ENCODE data around the gene RSBN1L.
"Not testable (repeated sequence)": the region's sequence is repeated elsewhere in the genome, so short reads cannot be mapped to it uniquely, and the experiment has no call there.

RSBN1L gene

DNA sequence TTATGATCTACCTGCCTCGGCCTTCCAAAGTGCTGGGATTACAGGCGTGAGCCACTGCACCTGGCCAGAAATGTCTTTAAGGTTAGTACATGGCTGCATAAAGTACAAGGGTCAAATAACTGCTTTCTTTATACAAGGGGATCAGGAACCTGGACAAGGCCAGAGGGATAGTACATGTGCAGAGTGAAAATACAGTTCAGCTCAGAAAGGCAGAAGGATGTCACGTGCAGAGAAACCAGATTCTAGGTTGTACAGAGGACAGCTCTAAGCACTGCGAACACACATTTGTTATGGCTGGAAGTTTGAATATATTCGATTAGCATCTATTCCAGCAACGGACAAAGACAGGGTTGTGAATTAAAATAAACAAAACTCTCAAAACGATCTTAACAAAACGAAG is 6.0 kb upstream of the RSBN1L start:
- DNase-seq: no peak

DNA sequence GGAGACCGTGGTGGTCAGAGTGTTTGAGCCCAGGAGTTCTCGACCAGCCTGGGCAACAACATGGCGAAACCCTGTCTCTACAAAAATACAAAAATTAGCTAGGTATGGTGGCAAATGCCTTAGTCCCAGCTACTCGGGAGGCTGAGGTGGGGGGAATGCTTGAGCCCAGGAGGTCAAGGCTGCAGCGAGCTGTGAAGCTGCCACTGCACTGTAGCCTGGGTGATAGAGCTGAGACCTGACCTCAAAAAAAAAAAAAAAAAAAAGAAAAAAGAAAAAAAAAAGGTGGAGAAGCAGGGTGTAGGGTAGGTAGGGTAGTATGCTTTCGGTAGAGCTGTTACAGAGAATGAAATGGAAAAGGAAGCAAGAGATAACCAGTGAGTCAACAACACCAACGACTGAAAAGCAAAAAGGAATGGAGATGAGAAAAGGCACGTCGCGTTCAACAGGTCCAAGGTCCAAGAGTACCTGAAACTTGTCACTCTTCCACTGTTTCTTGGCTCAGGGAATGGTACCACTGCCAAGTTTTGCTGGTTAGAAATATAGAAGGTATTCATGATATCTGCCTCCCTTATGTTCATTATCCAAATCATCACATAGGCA is 4.3 kb upstream of the RSBN1L start:
- DNase-seq: no peak

- DNase-seq: no peak
These were observed 2.3 kb upstream of the RSBN1L start for GRCh38 chr7:77693830-77694583.

GRCh38 chr7:77696643-77697534 is 630 bp downstream of the RSBN1L start:
- DNase-seq: peak; percentile 33

DNA sequence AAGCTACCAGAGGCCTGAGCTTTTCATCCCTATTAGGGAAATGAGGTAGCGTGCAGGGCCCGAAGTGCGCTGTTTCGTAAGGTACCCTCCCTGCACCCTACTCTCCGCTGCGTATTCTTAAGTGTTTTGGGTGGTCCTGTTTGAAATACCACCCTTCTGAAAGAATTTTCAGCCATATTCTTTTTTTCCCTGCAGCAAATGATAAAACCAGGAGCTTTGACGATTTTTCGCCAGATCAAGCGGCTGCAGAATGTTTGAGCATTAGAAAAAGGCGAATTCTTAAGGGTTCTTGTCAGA is 1.2 kb downstream of the RSBN1L start:
- no peak for DNase-seq

- no peak for DNase-seq
These were observed 1.9 kb downstream of the RSBN1L start for GRCh38 chr7:77698042-77698625.

- no peak for DNase-seq
These were observed 2.8 kb downstream of the RSBN1L start for GRCh38 chr7:77699056-77699455.

DNA sequence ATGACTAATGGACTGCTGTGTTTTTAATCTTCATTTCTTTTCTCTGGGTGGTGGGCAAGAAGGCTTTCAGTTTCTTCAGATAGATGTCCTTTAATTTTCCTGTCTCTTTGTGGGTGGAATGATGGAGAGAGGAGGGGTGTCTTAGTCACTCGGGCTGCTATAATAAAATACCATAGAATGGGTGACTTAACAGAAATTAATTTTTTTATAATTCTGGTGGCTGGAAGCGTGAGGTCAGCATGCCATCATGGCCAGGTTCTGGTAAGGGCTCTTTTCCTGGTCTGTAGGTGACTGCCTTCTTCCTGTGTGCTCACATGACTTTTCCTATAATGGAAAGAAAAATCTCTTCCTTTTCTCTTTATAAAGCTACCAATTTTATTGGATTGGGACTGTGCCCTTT is 6.3 kb downstream of the RSBN1L start:
- DNase-seq: no peak

DNA sequence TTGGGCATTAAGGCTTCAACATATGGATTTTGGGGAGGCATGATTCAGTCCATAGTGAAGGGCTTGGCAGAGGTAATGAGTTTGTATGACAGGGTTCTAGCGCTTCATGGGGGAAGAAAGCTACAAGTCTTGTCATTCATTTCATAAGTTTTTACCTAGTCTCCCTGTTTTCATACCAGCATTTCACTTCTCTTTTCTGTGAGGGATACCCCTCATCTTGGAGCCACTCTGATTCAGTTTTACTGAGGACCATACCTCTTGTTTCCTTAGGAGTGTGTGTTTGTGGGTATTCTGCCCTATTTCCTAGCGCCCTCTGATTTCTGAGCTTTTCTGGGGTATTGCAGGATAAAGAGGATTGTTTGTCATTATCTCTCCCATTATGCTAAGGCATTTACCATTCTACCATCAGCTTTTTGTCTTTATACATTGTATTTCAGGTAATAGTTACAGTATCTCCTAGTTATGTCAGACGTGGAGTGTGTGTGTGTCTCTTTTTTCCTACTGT is 6.8 kb downstream of the RSBN1L start:
- DNase-seq: no peak

GRCh38 chr7:77703669-77704068 is 7.4 kb downstream of the RSBN1L start:
- DNase-seq: not testable (repeated sequence)

DNA sequence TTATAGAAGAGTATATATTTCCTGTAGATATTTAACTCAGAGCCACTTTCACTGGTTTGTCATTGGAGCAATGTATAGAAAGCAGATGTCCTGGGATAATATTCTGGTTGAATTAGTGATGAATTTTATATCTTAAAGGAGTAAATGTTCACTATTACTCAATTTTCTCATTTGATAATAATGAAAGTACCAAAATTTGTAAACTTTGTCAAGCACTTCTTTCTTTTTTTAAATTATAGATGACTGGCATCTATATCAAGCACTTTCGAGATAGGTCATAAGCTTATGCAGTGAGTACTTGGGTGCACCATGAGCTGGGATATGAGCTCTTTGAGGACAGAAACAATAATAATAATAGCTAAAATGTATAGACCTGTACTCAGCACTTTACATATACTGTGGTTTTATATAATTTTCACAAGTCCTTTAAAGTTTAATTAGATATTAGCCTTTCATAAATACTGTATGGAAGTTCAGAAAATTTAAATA is 11.3 kb downstream of the RSBN1L start:
- DNase-seq: no peak

GRCh38 chr7:77710067-77710466 is 13.8 kb downstream of the RSBN1L start:
- no peak for DNase-seq

DNA sequence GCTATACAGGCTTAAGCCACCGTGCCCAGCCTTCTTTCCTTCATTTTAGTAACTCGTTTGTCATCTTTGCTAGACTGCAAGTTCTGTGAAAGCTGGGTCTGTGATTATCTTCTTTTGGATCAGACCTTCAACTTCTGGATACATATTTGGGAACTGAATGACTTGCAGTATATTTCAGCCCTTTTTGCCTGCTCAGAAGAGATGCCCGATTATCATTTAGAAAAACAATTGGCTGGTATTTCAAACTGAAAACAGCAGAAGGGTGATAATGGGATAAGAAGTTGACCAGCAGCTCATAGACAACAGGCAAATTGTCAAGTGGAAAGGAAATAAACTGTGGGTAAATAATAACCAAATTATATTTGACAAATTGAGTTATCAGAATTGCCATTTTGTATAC is 14.6 kb downstream of the RSBN1L start:
- no peak for DNase-seq

DNA sequence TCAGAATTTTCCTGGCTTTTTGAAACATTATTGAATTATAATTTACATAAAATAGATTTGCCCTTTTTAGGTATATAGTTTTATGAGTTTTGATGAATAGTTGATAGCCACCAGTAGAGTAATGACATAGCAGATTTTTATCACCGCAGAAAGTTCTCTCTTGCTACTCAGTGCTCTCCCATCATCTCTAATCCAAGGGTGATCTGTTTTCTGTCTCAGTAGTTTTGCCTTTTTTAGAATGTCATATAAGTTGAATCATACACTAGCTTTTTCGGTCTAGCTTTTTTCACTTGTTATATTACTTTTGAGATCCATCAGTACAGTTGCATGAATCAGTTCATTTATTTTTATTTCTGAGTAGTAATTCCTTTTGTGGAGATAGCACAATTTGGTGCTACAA is 17.9 kb downstream of the RSBN1L start:
- DNase-seq: no peak

DNA sequence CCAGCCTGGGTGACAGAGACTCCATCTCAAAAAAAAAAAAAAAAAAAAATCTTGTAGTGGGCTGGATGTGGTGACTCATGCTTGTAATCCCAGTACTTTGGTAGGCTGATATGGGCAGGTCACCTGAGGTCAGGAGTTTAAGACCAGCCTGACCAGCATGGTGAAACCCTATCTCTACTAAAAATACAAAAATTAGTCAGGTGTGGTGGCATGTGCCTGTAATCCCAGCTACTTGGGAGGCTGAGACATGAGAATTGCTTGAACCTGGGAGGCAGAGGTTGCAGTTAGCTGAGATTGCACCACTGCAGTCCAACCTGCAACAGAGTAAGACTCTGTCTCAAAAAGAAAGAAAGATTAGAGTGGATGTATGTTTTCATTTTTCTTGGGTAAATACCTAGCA is 18.7 kb downstream of the RSBN1L start:
- DNase-seq: not testable (repeated sequence)

- no peak for DNase-seq
These were observed 20.5 kb downstream of the RSBN1L start for GRCh38 chr7:77716804-77717203.

DNA sequence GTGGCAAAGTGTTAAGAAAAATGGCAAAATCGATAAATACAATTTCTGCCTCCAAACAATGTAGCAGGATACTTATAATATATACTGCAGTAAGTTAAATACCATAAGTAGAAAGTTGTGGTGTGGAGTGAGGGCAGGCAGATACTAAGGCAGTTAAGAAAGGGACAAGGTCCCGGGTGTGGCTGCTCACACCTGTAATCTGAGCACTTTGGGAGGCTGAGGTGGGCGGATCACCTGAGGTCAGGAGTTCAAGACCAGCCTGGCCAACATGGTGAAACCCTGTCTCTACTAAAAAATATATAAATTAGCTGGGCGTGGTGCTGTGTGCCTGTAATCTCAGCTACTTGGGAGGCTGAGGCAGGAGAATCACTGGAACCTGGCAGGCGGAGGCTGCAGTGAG is 21.3 kb downstream of the RSBN1L start:
- not testable (repeated sequence) for DNase-seq

DNA sequence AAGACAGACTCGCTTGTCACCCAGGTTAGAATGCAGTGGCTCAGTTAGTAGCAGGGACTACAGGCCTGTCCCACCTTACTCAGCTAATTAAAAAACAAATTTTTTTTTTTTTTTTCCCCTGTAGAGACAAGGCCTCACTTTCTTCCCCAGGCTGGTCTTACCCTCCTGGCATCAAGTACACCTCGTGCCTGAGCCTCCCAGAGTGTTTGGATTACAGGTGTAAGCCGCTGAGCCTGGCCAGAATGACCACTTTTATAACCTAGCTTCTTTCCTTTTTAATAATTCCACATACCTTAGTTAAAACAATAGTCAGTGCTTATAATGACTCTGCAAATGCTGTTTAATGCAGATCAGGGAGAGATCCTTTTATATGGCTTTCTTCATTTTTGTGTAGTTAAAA is 31.3 kb downstream of the RSBN1L start:
- no peak for DNase-seq

DNA sequence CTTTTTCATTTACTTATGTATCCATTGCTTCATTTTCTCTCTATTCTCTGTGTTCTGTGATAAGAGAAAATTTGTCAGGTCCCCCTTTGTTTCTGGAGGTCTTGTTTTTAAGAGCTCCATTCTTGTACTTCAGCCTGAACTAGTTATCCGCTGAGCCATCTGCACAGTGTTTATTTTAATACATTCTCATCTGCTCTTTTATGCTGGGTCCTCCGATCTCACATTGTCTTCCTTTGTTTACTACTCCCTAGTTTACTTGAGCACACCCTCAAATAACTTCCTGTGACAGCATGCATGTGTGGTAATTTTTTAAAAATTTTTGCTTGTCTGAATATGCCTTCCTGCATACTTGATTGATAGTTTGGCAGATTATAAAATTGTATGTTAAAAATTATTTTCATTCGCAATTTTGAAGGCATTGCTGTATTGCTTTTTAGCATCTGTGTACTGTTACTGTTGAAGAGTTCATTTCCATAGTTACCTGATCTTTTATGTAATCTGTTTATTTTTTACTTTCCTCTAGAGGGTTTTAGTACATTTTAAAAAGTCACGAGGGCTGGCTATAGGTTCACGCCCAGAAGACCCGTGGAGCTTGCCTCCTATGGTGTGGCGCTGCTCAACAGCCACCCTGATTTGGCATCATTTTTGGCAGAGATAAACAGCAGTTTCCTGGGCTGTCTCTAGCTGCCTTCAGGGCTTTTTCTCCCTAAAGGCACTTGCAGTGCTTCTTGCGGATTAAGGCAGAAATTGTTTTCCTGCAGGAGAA is 31.9 kb downstream of the RSBN1L start:
- peak; percentile 68 for DNase-seq

DNA sequence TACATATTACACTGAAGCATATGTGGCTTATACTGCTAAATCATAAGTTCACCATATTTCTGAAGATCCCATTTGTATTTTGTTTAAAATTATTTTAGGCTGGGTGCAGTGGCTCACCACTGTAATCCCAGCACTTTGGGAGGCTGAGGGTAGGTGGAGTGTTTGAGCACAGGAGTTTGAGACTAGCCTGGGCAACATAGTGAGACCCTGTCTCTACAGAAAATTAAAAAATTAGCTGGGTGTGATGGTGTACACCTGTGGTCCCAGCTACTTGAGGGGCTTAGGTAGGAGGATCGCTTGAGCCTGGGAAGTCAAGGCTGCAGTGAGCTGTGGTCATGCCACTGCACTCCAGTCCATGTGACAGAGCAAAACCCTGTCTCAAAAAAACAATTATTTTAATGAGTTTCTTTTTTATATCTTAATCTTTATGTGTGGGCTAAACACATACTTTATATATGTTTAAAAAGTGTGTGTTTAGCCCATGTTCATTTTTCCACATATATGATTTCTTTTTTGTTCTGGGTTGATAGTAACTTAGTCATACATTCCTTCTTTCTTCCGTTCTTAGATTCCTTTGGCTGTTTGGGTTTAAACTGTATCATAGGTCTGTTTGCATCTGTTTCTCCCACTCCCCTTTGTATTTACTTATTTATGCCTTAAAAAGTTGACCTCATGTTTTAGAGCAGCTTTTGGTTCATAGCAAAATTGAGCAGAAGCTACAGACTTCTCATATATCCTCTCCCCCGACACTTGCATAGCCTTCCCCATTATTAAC is 33.5 kb downstream of the RSBN1L start:
- DNase-seq: no peak

GRCh38 chr7:77731716-77732115 is 35.5 kb downstream of the RSBN1L start:
- no peak for DNase-seq

Measured in COR-L47 (cell line).